ENCODE results near the gene CACUL1.

DNA sequence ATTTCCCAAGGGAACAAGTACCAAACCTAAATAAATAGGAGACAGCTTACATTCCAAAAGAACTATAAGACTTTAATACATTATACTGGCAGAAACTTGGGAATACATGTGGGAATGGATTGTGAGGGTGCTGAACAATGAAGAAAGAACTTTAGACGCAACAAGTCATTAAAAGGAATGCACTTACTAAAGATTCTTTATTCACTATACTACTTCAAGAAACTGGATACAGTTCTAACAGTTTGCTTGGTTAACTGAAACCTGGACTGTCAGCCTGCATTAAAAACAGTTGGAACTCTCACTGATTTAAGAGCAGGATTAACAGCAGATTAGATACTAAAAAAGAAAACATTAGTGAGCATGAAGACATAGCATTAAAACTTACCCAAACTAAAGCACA is 12.0 kb downstream of the CACUL1 start:
- TF ChIP-seq POLR2AphosphoS5 (IDR thresholded peaks at IDR 0.05): no peak
- TF ChIP-seq CTCF (IDR thresholded peaks at IDR 0.05): no peak
- no peak for TF ChIP-seq EP300 (IDR thresholded peaks at IDR 0.05)
- no peak for TF ChIP-seq POLR2A (IDR thresholded peaks at IDR 0.05; ENCODE audit: low read depth)
